ENCODE measurements around the gene MAP1A.
"Not testable (repeated sequence)": the region's sequence is repeated elsewhere in the genome, so short reads cannot be mapped to it uniquely, and the experiment has no call there.

Gene MAP1A

GRCh38 chr15:43529587-43530345, 12.4 kb downstream of the MAP1A start:
- DNase-seq (ENCODE audit: low spot score): no peak

GRCh38 chr15:43531018-43531670, 13.7 kb downstream of the MAP1A start:
- no peak for DNase-seq (ENCODE audit: low spot score)

DNA sequence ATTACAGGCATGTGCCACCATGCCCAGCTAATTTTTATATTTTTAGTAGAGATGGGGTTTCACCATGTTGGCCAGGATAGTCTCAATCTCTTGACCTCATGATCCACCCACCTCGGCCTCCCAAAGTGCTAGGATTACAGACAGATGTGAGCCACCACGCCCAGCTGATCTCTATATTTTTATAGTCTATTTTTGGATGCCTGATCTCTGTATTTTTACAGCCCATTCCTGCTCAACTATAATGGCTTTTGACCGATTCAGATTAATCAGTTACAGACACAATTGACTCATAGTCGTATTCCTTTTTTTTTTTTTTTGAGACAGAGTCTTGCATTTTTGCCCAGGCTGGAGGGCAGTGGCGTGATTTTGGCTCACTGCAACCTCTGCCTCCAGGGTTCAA, 15.4 kb downstream of the MAP1A start:
- not testable (repeated sequence) for DNase-seq (ENCODE audit: low spot score)

GRCh38 chr15:43534897-43535296, 17.5 kb downstream of the MAP1A start:
- DNase-seq (ENCODE audit: low spot score): no peak

- no peak for DNase-seq (ENCODE audit: low spot score)
Measured at GRCh38 chr15:43538091-43538490, 20.7 kb downstream of the MAP1A start.

- DNase-seq (ENCODE audit: low spot score): no peak
Measured at GRCh38 chr15:43541785-43542184, 24.4 kb downstream of the MAP1A start.

DNA sequence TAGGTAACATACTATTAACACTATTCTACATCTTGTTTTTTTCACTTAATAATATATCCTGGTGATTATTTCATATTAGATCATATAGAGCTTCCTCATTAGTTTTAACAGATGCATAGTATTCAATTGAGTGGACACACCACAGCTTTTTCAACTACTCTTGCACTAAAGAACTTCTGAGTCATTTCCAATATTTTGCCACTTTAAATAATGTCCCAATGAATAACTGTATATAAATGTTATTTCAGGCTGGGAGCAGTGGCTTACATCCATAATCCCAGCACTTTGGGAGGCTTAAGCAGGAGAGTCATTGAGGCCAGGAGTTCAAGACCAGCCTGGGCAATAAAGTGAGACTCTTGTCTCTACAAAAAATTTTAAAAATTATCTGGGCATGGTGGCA, 26.9 kb downstream of the MAP1A start:
- DNase-seq (ENCODE audit: low spot score): no peak

DNA sequence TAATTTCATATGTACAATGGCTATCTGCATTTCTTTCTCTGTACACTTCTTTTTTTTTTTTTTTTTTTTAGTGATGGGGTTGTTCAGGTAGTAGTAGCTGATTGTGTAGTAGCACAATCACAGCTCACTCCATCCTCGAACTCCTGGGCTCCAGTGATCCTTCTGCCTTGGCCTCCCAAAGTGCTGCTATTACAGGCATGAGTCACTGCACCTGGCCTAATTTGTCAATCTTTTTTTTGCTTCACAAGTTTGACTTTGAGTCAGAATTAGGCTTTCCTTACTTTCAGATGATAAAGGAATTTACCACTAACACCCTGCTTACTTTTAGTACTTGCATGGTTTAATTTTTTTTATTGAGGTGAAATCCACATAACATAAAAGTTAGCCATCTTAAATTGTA, 28.0 kb downstream of the MAP1A start:
- no peak for DNase-seq (ENCODE audit: low spot score)

- DNase-seq (ENCODE audit: low spot score): no peak
Measured at GRCh38 chr15:43547539-43547938, 30.1 kb downstream of the MAP1A start.

GRCh38 chr15:43550527-43551363, 33.3 kb downstream of the MAP1A start:
- no peak for DNase-seq (ENCODE audit: low spot score)

GRCh38 chr15:43552256-43552655, 34.8 kb downstream of the MAP1A start:
- DNase-seq (ENCODE audit: low spot score): no peak

- no peak for DNase-seq (ENCODE audit: low spot score)
Measured at GRCh38 chr15:43552986-43553385, 35.6 kb downstream of the MAP1A start.

GRCh38 chr15:43562753-43563152, 45.3 kb downstream of the MAP1A start:
- not testable (repeated sequence) for DNase-seq (ENCODE audit: low spot score)

GRCh38 chr15:43563793-43564192, 46.4 kb downstream of the MAP1A start:
- DNase-seq (ENCODE audit: low spot score): not testable (repeated sequence)

DNA sequence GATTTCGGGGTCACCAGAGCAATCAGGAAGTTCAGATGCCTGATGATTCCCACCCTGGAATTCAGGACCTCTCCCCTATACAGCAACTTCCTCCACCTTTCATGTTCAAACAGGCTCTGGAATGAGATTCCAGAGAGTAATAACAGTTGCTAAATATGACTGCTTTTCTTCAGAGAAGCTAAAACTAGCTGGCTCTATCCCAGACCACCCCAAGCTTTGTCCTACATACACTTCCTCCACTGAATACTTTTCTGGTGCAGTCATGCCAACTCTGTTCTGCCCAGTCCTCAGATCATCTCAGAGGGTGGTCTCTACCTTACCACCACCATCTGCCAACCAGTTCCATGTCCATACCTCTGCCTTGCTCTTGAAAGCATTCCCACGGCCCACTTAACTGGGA, 49.2 kb downstream of the MAP1A start:
- DNase-seq (ENCODE audit: low spot score): not testable (repeated sequence)

DNA sequence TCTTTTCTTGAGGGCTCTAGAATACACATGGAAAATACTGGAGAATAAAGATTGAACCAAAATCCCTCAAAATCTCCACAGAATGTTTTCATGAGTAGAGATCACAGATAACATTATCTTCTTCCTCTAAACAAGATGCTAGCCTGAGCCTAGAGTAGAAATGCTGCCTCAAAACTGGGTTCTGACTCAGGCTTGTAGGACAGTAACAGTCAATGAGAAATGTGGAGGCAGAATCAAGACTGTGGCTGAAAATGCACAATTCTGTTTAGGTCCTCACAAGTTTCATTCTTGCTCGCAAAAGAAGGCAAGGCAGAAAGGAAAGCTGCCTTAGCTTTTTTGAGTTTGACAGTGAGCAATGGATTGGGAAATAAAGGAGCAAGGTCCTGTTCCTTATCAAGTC, 57.2 kb downstream of the MAP1A start:
- not testable (repeated sequence) for DNase-seq (ENCODE audit: low spot score)
